ENCODE data around the gene XIRP2.

GRCh38 chr2:166960702-166961270, 72.5 kb downstream of the XIRP2 start:
- no peak for TF ChIP-seq MAX (IDR thresholded peaks at IDR 0.05; ENCODE audit: low read depth, low read length)
- TF ChIP-seq CTCF (IDR thresholded peaks at IDR 0.05; ENCODE audit: low read depth, low read length), result no peak
- no peak for TF ChIP-seq POLR2A (IDR thresholded peaks at IDR 0.05; ENCODE audit: extremely low read depth, insufficient read length)
- TF ChIP-seq MYC (IDR thresholded peaks at IDR 0.05; ENCODE audit: low read depth, low read length), result no peak
